Aorta (tissue), 5 donors: ENCODE measurements around the gene CATSPERB. TPM values are rescaled to one million over a fixed set of nuclear protein-coding genes. Genes with fewer than 3 reads are reported as not detected.

ENCODE experiments used
- ATAC-seq: fragments of 200-7000 bp; cut with Tn5 transposase; one replicate; pipeline ENCODE4 v1.9.1; 2022; ENCODE audit warnings: moderate library complexity; ENCODE audit not compliant: low FRiP score
- DNase-seq, 2 donors: peaks; one replicate each; pipeline ENCODE4 v3.0.0-alpha.2; 2020
- H3K27ac ChIP-seq, 2 donors: one replicate each; pipeline ENCODE4 v1.5.1; 2013; ENCODE audit warnings: low read length in 2 of 2, mild to moderate bottlenecking in 2 of 2, moderate library complexity in 2 of 2, control low read depth in 1 of 2, inconsistent platforms in 1 of 2, low read depth in 1 of 2
- H3K27me3 ChIP-seq, 2 donors: one replicate each; pipeline ENCODE4 v1.6.1; 2013; ENCODE audit warnings: control low read depth in 1 of 2, low read length in 1 of 2, mild to moderate bottlenecking in 1 of 2, moderate library complexity in 1 of 2; ENCODE audit not compliant: insufficient read depth in 2 of 2, control insufficient read depth in 1 of 2
- H3K36me3 ChIP-seq, 2 donors: one replicate each; pipeline ENCODE4 v1.6.1; 2013; ENCODE audit warnings: control low read depth in 1 of 2, low read length in 1 of 2, mild to moderate bottlenecking in 1 of 2; ENCODE audit not compliant: insufficient read depth in 2 of 2, control insufficient read depth in 1 of 2
- H3K4me1 ChIP-seq, 2 donors: one replicate each; pipeline ENCODE4 v1.6.1; 2013; ENCODE audit warnings: low read length in 2 of 2, control low read depth in 1 of 2, mild to moderate bottlenecking in 1 of 2, moderate library complexity in 1 of 2; ENCODE audit not compliant: insufficient read depth in 2 of 2, control insufficient read depth in 1 of 2
- H3K4me3 ChIP-seq, 2 donors: one replicate each; pipeline ENCODE4 v1.5.1; 2013; ENCODE audit warnings: low read length in 2 of 2, control low read depth in 1 of 2, mild to moderate bottlenecking in 1 of 2
- H3K9me3 ChIP-seq: one replicate; pipeline ENCODE4 v1.6.1; 2013; ENCODE audit warnings: mild to moderate bottlenecking, low read length; ENCODE audit not compliant: control insufficient read depth
- WGBS, 2 donors: extraction: QIAGEN DNeasy Blood & Tissue Kit; methylation state at CpG; one replicate each; pipeline ENCODE4 v1.1.7; 2013; 5-methylcytosine and 5-hydroxymethylcytosine counted together
- intact Hi-C, 2 donors: fragments of 100-400 bp; cut with DNase I; formaldehyde crosslinking; loops; one replicate each; pipeline versions ENCODE4 v1.14.2 to v1.15.0; 2022
- long read RNA-seq, 2 donors: library from polyadenylated mRNA; unstranded; transcript quantifications; one replicate each; pipeline ENCODE4 v2.0.0, GENCODE V29; 2020 to 2021
- polyA plus RNA-seq, 2 donors: library from polyadenylated mRNA; stranded (reverse); fragments of 200-250 nt; gene quantifications; one replicate each; pipeline ENCODE4 v1.2.3, GENCODE V29; 2013
- total RNA-seq, 2 donors: library from RNA; stranded (reverse); fragmentation: NEBNext Ultra II Directional; extraction: Animal tissue kit (Norgen Biotek cat#: 25700); gene quantifications; one replicate each; pipeline ENCODE4 v1.2.1, GENCODE V29; 2021
- donor health status: healthy with polysubstance abuse.
- donor health status: Bipolar disorder and iron deficiency.
- donor health status: DM: no; HTN: no; CAD: no.
- donor health status: DM: no; HTN: no; CAD: no.
- donor health status: DM: yes; HTN: yes; CAD: no.

The CATSPERB gene
- total RNA-seq (10 to 100 TPM; 12.9 to 15.3 TPM), polyA plus RNA-seq (1 to 10 TPM; 1.1 to 9.3 TPM)
- long read RNA-seq, donor 1, partial matches to known transcripts = 1 of 12 reads
- long read RNA-seq, donor 1, other reads (novel, unspliced or antisense) = 11 of 12 reads
- long read RNA-seq, donor 2, partial matches to known transcripts = 1 of 7 reads
- long read RNA-seq, donor 2, other reads (novel, unspliced or antisense) = 6 of 7 reads

- no peaks in the 10 kb centered on the region for H3K27me3 ChIP-seq
- ATAC-seq (no peak), DNase-seq (no peak)
- H3K9me3 ChIP-seq = no peaks in the 10 kb centered on the region
- H3K4me1 ChIP-seq = no peaks in the 10 kb centered on the region
- no peak within 1 kb of the TSS for H3K4me3 ChIP-seq
- intact Hi-C loops = no loop called here
- 94 to 95% methylated on average over 2 of the region's 2 CpGs for whole genome bisulfite sequencing, 2 donors
- no peaks in the 10 kb centered on the region for H3K36me3 ChIP-seq
- H3K27ac ChIP-seq = no peak within 1 kb of the TSS
These were observed at the start of gene CATSPERB for GRCh38 chr14:91731986-91732385. TSS of gene CATSPERB (minus strand) at chr14:91732086. CDS start at chr14:91729479, 2,607 bp downstream.

GRCh38 chr14:91780452-91780851, 48.6 kb upstream of the CATSPERB start:
- no peak for ATAC-seq
- intact Hi-C loops = no loop called here

GRCh38 chr14:91778217-91778616, 46.3 kb upstream of the CATSPERB start:
- no peak for DNase-seq
- H3K27me3 ChIP-seq = no peaks in the 10 kb centered on the region
- no peak for ATAC-seq
- intact Hi-C loops = no loop called here
- H3K4me3 ChIP-seq = no peak overlapping the region
- H3K9me3 ChIP-seq = no peaks in the 10 kb centered on the region
- no peak overlapping the region for H3K27ac ChIP-seq
- WGBS, 2 donors = 98 to 99% methylated on average over 2 of the region's 2 CpGs
- H3K36me3 ChIP-seq = peaks cover 0 to 4% of the 10 kb centered on the region in 2 donors
- H3K4me1 ChIP-seq = no peaks in the 10 kb centered on the region

More at GRCh38 chr14:91780452-91780851, 48.6 kb upstream of the CATSPERB start:
- Histone ChIP-seq H3K4me1 (no peaks in the 10 kb centered on the region), H3K9me3 (no peaks in the 10 kb centered on the region), H3K36me3 (peaks cover 0 to 4% of the 10 kb centered on the region in 2 donors), H3K27me3 (no peaks in the 10 kb centered on the region), H3K4me3 (no peak overlapping the region), H3K27ac (no peak overlapping the region)
- WGBS, 2 donors = 70 to 72% methylated on average over 3 of the region's 3 CpGs
- no peak for DNase-seq

- H3K36me3 ChIP-seq = peaks cover 0 to 4% of the 10 kb centered on the region in 2 donors
- WGBS, 2 donors = 88% methylated on average over 5 of the region's 5 CpGs
- intact Hi-C loops = no loop called here
- H3K27me3 ChIP-seq = no peaks in the 10 kb centered on the region
- no peak overlapping the region for H3K4me3 ChIP-seq
- DNase-seq = no peak
- no peak for ATAC-seq
- no peak overlapping the region for H3K27ac ChIP-seq
- H3K4me1 ChIP-seq = peaks cover 0 to 1% of the 10 kb centered on the region in 2 donors
- no peaks in the 10 kb centered on the region for H3K9me3 ChIP-seq
These were observed 42.5 kb upstream of the CATSPERB start for GRCh38 chr14:91774140-91775096.

- WGBS, 2 donors = 2 to 4% methylated on average over 2 of the region's 2 CpGs
- ATAC-seq = no peak
- intact Hi-C loops = no loop called here
These were observed 38.3 kb upstream of the CATSPERB start for GRCh38 chr14:91770185-91770584.

GRCh38 chr14:91755570-91756295, 23.8 kb upstream of the CATSPERB start:
- 45 to 50% methylated on average over 4 of the region's 4 CpGs for WGBS, 2 donors
- ATAC-seq = no peak
- Histone ChIP-seq H3K27ac (no peak overlapping the region), H3K27me3 (no peaks in the 10 kb centered on the region), H3K36me3 (peaks cover 4 to 5% of the 10 kb centered on the region in 2 donors), H3K9me3 (no peaks in the 10 kb centered on the region), H3K4me1 (peaks cover 0 to 7% of the 10 kb centered on the region in 2 donors), H3K4me3 (no peak overlapping the region)
- DNase-seq = no peak
- intact Hi-C loops = no loop called here

More at GRCh38 chr14:91770185-91770584, 38.3 kb upstream of the CATSPERB start:
- no peaks in the 10 kb centered on the region for H3K9me3 ChIP-seq
- peaks cover 0 to 1% of the 10 kb centered on the region in 2 donors for H3K4me1 ChIP-seq
- H3K27ac ChIP-seq = peak overlapping the region in 1 of 2 donors; percentile 57
- no peak overlapping the region for H3K4me3 ChIP-seq
- peaks cover 0 to 2% of the 10 kb centered on the region in 2 donors for H3K36me3 ChIP-seq
- no peak for DNase-seq
- no peaks in the 10 kb centered on the region for H3K27me3 ChIP-seq

- Histone ChIP-seq H3K27me3 (no peaks in the 10 kb centered on the region), H3K9me3 (no peaks in the 10 kb centered on the region), H3K36me3 (peaks cover 0 to 2% of the 10 kb centered on the region in 2 donors), H3K4me1 (peaks cover 0 to 7% of the 10 kb centered on the region in 2 donors), H3K4me3 (no peak overlapping the region), H3K27ac (no peak overlapping the region)
- 4 to 6% methylated on average over 1 of the region's 1 CpG for WGBS, 2 donors
- intact Hi-C loops = no loop called here
- DNase-seq (no peak), ATAC-seq (no peak)
These were observed 22.9 kb upstream of the CATSPERB start for GRCh38 chr14:91754819-91755218.

- H3K27ac ChIP-seq = no peak overlapping the region
- no peaks in the 10 kb centered on the region for H3K9me3 ChIP-seq
- no peak overlapping the region for H3K4me3 ChIP-seq
- peaks cover 0 to 7% of the 10 kb centered on the region in 2 donors for H3K4me1 ChIP-seq
- peaks cover 0 to under 1% of the 10 kb centered on the region in 2 donors for H3K36me3 ChIP-seq
- intact Hi-C loops = no loop called here
- H3K27me3 ChIP-seq = no peaks in the 10 kb centered on the region
- WGBS, 2 donors = 96 to 97% methylated on average over 1 of the region's 1 CpG
- ATAC-seq = no peak
- no peak for DNase-seq
These were observed 22.3 kb upstream of the CATSPERB start for GRCh38 chr14:91754185-91754584.
